ENCODE measurements around the gene VCAN. TPM values are rescaled to one million over a fixed set of nuclear protein-coding genes. Genes with fewer than 3 reads are reported as not detected.
A peak's percentile ranks its signal among the peaks of the same experiment; 100 is the strongest.

The VCAN gene
- total and polyA plus RNA-seq, 2 of the 4 experiments (the other 2 are of a cell fraction) = 45.3 to 158 TPM

GRCh38 chr5:83563631-83564030 is 92.1 kb downstream of the VCAN start:
- no peaks in the 10 kb centered on the region for H3K27me3 ChIP-seq (ENCODE audit: control insufficient read depth, insufficient read depth, low read length)
- no peaks in the 10 kb centered on the region for H4K20me1 ChIP-seq (ENCODE audit: insufficient read depth, low read length)
- no peak for ATAC-seq (ENCODE audit: low read depth)
- H3K56ac ChIP-seq (ENCODE audit: extremely low read depth, insufficient read depth, low read length) = no peak overlapping the region
- no peak overlapping the region for H3K4me3 ChIP-seq (ENCODE audit: insufficient read depth, low read depth, low read length)
- H4K8ac ChIP-seq (ENCODE audit: low read depth in 2 of 2, low read length in 2 of 2) = no peak overlapping the region
- no peak overlapping the region for H2BK5ac ChIP-seq (ENCODE audit: low read depth, low read length, poor library complexity, severe bottlenecking)
- peak overlapping the region; percentile 24; the same call in 1 of the 2 replicates for H4K91ac ChIP-seq (ENCODE audit: insufficient read depth, low read depth, low read length)
- H3K79me1 ChIP-seq (ENCODE audit: low read depth in 1 of 2, low read length in 2 of 2) = peaks cover 2 to 14% of the 10 kb centered on the region in 2 experiments; a peak in 2 of 4 replicates
- H2AFZ ChIP-seq (replicated peaks; ENCODE audit: low read length, poor library complexity) = no peak overlapping the region
- H3K27ac ChIP-seq (ENCODE audit: insufficient read depth, low read length) = no peak overlapping the region
- TF ChIP-seq BHLHE40 (IDR thresholded peaks at IDR 0.05; ENCODE audit: low read depth, low read length) = no peak
- TF ChIP-seq CEBPB (IDR thresholded peaks at IDR 0.05; ENCODE audit: low read depth, low read length) = 0 out of 2 replicates have a peak, but pooled peaks have one; percentile 14
- H3K9me1 ChIP-seq (ENCODE audit: insufficient read depth, low read length) = peaks cover 3% of the 10 kb centered on the region; the same call in 1 of the 2 replicates
- no peak overlapping the region for H3K4me2 ChIP-seq (ENCODE audit: low read depth, low read length)
- peaks cover 11% of the 10 kb centered on the region for H3K4me1 ChIP-seq (ENCODE audit: control insufficient read depth, insufficient read depth, low read length)
- no peak overlapping the region for H2BK15ac ChIP-seq (ENCODE audit: low read depth, low read length)
- no TSS peak for BruUV-seq (replicated peaks)
- ChIA-PET CTCF (interaction anchor here (0.7 kb wide), 1 partner anchor 12 kb away, joined by 3 read pairs; no protein-coding TSS in a partner anchor), POLR2A (ENCODE audit: unreplicated experiment) (no interaction called here)
- WGBS, 2 experiments (ENCODE audit: extremely low coverage in 2 of 2, insufficient read length in 1 of 2) = 75% methylated on average over 2 of the region's 7 CpGs; no CpG with 5 or more reads in 1 of the 2 experiments
- peaks cover 2% of the 10 kb centered on the region; the same call in 1 of the 2 replicates for H3K36me3 ChIP-seq (ENCODE audit: control insufficient read depth, insufficient read depth, low read length)
- no peak overlapping the region for H2AK9ac ChIP-seq (replicated peaks; ENCODE audit: low read depth, low read length, poor library complexity)
- H3K9ac ChIP-seq (ENCODE audit: low read depth, low read length) = no peak overlapping the region
- H2AK5ac ChIP-seq (ENCODE audit: low read depth, low read length) = peak overlapping the region; percentile 27; the same call in 1 of the 2 replicates
- 0 out of 2 replicates have a peak overlapping the region, but pooled peaks have one; percentile 18 for H4K5ac ChIP-seq (ENCODE audit: low read depth, low read length)
- H3K18ac ChIP-seq (ENCODE audit: low read depth, low read length) = no peak overlapping the region
- peak overlapping the region; percentile 66 for H2BK120ac ChIP-seq (ENCODE audit: low read depth, low read length)
- H3K23ac ChIP-seq (ENCODE audit: low read depth, low read length) = no peak overlapping the region
- H3K9me3 ChIP-seq (ENCODE audit: control insufficient read depth, insufficient read depth, low read length) = no peaks in the 10 kb centered on the region
- no peak overlapping the region for H3K14ac ChIP-seq (replicated peaks; ENCODE audit: low read depth, low read length)
- H3K4ac ChIP-seq (ENCODE audit: low read depth, low read length) = peak overlapping the region; percentile 22; the same call in 1 of the 2 replicates
- in situ Hi-C loops (cut with MboI; ENCODE audit: low sequenced_read_pairs) = loop anchor here (5.0 to 25.0 kb wide), 2 partner anchors 476 to 1211 kb away; partner anchors contain the start of genes TMEM167A and XRCC4
- intact Hi-C loops (cut with micrococcal nuclease) = loop anchor here (1.0 to 5.0 kb wide), 4 partner anchors 90 to 1251 kb away; no protein-coding TSS in a partner anchor
- no peak for DNase-seq
- 0 out of 2 replicates have a peak overlapping the region, but pooled peaks have one; percentile 24 for H2BK20ac ChIP-seq (ENCODE audit: low read depth, low read length)
- dilution Hi-C loops (cut with HindIII; ENCODE audit: low sequenced_read_pairs, unreplicated experiment) = no loop called here

All from IMR-90 (cell line).